Epithelial cell of proximal tubule (primary cell): ENCODE measurements around the gene RAP2A. TPM values are rescaled to one million over a fixed set of nuclear protein-coding genes. Genes with fewer than 3 reads are reported as not detected.

ENCODE experiments used
- DNase-seq: peaks from one replicate; pipeline ENCODE4 v3.0.0-alpha.2; 2011; ENCODE audit warnings: low read depth
- H3K4me3 ChIP-seq: 2 replicates; pipeline ENCODE4 v1.5.1; 2011; ENCODE audit warnings: low read depth, mild to moderate bottlenecking, low read length
- CTCF ChIP-seq: conservative IDR thresholded peaks from 2 replicates; pipeline ENCODE4 v1.5.1; 2012; ENCODE audit warnings: low read depth, mild to moderate bottlenecking, low read length
- total RNA-seq: library from RNA; depleted of rRNA; stranded (reverse); fragments of >200 nt; gene quantifications from 2 replicates; pipeline ENCODE4 v1.2.3, GENCODE V29; 2015

The RAP2A gene
- total RNA-seq, 1 donor from 2014 or later: 12.9 TPM

- DNase-seq: no peak
- no peak overlapping the region for H3K4me3 ChIP-seq
- TF ChIP-seq CTCF: no peak
These were observed 46.1 kb upstream of the RAP2A start for GRCh38 chr13:97387890-97388289.

GRCh38 chr13:97388373-97388772, 45.6 kb upstream of the RAP2A start:
- H3K4me3 ChIP-seq: no peak overlapping the region
- no peak for TF ChIP-seq CTCF
- no peak for DNase-seq

GRCh38 chr13:97390941-97391600, 42.9 kb upstream of the RAP2A start:
- H3K4me3 ChIP-seq: no peak overlapping the region
- no peak for DNase-seq
- TF ChIP-seq CTCF: no peak

GRCh38 chr13:97392020-97392419, 41.9 kb upstream of the RAP2A start:
- no peak overlapping the region for H3K4me3 ChIP-seq
- no peak for TF ChIP-seq CTCF
- DNase-seq: no peak

GRCh38 chr13:97394542-97394941, 39.4 kb upstream of the RAP2A start:
- no peak for TF ChIP-seq CTCF
- DNase-seq: no peak
- no peak overlapping the region for H3K4me3 ChIP-seq

- no peak for DNase-seq
- no peak overlapping the region for H3K4me3 ChIP-seq
- TF ChIP-seq CTCF: no peak
These were observed 38.4 kb upstream of the RAP2A start for GRCh38 chr13:97395447-97396136.

GRCh38 chr13:97397267-97397666, 36.7 kb upstream of the RAP2A start:
- no peak overlapping the region for H3K4me3 ChIP-seq
- no peak for DNase-seq
- no peak for TF ChIP-seq CTCF
